NOMO-1 treated with dmso at 0.1 percent for 144 hours (cell line): Measurements from ENCODE around the gene AP1M1.

Experiments
- DNase-seq: peaks from one replicate; lab custom pipeline; 2025; ENCODE audit not compliant: unreplicated experiment; lab: John Stamatoyannopoulos, UW

AP1M1 gene

DNA sequence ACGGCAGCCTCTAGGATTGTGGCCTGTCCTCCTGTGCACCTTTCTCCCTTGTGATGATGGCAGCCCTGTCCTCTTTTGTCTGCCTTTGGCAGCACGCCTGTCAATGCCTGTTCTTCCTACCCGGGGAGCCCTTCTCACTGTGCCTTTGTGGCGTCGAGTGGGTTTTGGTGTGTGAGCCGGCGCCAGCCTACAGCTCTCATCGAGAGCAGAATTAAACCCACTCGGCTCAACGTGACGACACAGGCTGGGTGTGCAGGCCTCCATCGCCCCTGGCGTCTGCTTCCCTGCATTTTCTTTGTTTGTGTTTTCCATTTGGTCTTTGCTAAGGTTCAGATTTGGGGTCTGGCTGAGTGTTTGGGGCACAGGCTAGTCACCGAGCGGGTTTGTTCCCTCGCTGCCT lies 34.4 kb downstream of the AP1M1 start:
- no peak for DNase-seq

DNA sequence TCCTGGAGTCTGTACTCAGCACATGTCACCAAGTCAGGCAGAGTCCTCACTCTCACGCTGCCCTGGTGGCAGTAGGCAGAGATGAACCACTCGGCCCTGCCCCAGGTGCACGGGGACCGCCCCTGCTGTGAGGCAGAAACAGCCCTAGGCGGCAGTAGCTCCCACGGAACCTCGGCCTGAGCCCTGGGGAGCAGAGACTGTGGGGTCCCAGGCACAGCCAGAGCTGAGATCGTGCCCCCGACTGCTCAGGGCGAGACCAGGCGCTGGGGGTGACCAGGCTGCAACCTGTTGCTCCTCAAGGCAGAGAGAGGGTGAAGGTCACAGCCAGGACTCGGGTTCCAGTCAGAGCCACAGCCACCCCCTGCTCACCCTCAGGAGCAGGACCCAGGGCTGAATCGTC lies 34.9 kb downstream of the AP1M1 start:
- DNase-seq = no peak

DNA sequence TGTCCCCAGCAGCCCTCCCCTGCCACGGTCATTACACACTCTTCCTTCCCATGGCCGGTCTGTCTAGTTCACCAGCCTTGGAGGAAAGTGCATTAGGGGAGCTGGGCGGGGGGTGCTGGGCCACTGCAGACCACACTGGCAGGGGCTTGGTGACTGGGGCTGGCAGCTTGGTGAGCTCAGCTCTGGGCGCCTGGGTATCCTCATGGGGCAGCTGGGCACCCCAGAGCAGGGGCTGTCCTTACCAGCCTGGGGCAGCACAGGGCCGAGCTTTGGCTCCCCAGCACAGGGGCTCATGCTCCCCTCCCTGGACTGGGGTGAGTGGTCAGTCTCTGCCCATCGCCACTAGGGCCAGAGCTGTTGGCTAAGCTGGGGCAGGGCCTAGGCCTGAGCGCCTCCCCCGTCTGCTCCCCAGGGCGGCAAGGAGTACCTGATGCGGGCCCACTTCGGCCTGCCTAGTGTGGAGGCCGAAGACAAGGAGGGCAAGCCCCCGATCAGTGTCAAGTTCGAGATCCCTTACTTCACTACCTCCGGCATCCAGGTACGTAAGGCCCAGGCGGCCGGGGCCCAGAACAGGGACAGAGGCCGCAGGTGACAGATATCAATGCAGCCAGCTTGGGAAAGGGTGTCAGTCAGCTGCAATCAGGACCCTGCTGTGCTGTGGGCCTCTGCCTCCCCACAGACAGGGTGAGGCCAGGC lies 35.5 kb downstream of the AP1M1 start:
- no peak for DNase-seq

DNA sequence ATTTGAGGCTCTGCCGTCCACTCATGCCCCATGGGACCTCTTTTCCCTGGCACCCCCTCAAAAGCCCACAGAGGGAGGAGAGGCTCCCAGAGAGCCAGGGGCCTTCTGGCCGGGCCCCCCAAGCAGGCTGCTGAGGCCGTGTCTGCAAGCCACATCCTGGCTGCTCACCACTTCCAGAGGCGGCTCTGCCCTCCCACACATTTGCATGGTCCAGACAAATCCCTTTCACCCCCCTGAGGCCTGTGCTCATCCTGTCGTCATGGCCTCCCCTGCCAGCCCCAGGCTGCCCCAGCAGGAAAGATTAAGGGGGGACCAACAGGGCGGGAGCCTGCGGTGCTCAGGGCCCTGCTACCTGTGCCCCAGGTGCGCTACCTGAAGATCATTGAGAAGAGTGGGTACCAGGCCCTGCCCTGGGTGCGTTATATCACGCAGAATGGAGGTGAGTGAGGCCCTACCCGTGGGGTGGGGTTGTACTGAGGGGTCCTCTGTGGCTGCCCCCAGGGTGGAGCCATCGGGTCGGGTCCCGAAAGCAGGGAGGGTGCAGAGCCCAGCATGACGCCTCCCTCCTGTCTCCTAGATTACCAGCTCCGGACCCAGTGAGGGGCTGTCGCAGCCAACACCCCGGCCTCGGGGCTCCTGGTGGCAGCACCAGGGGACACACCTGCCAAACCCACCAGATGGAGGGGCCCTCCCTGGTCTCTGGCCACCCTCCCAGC lies 36.3 kb downstream of the AP1M1 start:
- DNase-seq = no peak

DNA sequence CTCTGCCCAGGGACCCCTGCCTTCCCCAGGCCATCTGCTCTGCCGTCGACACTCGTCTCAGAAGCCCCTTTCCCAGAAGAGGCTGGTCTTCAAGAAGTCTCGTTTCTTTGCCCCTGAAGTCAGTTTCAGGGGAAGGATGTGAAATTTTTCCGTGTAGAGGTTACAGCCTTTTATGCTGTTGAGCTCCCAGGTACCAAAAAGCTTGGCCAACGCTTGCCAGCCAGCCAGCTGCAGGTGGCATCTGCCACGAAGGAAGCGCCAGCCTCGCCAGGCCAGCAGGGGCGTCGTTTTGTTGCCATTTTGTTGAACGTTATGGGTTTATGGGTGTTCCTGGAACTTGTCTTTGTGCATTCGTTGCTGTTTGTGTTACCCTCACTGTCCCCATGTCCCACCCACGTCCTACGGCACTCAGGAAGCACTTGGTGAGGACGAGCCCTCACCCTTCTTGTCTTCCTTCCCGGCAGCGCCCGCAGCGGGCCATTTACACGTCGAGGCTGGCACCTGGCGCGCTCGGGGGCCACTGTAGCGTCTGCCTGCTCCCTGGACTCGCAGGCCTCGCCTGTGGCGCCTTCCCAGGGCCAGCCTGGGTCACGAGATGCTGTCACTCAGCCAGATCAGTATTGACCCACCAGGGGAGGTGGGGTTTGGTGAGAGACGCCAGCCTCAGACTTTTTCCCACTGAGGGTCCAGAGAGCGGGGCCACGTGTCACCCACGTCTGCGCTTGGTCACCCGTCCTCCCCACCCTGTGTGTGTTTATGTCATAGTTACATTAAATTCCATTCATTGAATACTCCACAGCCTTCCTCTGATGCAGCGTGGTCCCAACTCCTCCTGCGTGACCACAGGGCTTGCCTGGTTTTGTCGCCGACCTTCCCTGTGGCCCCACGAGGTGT lies 37.1 kb downstream of the AP1M1 start:
- DNase-seq = no peak

DNA sequence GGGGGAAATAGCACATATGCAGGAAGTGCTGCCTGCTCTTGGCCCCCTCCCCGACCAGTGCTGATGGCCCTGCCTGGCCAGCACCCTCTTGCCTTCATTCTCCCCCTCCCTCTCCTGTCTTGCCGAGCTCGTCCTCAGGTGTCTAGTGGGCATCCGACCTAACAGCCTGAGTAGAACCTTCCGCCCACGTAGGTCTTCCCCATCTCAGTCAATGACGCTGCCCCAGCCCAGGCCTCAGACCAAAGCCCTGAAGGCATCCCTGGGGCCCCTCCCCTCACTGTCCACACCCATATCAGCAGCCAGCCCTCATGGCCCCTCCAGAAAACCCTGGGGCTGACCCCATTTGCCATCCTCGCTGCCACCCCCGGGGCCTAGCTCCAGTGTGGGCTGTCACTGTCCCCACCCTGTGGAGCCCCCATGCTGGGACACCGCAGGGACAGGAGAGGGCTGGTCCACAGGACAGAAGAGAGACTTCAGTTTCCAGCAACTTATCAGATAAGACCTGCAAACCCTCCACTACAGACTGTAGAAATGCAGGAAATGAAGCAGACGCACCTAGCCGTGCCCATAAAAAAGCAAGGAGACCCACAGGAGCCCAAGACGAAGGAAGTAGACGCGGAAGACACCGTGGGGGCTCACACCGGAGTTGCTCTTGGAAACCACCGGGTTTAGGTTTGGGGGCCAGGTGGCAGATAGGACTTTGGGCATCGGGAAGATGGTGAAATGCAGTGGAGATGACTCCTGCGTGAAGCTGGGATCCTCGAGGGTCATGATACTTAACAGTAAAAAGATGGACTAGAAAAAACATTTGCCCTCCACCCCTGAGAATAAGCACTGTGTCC lies 38.3 kb downstream of the AP1M1 start:
- DNase-seq = no peak

DNA sequence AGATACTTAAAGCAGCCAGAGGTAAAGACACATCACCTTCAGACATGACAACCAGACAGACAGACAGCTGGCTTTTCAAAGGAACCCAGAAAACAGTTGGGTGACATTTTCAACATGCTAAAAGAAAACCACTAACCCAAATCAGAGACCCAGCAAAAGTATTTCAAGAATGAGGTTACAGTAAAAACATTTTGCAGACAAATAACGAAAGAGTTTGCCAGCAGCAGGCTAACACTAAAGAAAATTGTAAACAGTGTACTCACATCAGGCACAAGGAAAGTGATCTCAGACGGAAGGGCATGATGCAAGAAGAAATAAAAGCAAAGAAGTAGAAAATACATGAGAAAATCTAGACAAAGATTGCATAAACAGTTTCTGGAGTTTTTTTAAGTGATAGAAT lies 46.4 kb downstream of the AP1M1 start:
- DNase-seq = no peak

DNA sequence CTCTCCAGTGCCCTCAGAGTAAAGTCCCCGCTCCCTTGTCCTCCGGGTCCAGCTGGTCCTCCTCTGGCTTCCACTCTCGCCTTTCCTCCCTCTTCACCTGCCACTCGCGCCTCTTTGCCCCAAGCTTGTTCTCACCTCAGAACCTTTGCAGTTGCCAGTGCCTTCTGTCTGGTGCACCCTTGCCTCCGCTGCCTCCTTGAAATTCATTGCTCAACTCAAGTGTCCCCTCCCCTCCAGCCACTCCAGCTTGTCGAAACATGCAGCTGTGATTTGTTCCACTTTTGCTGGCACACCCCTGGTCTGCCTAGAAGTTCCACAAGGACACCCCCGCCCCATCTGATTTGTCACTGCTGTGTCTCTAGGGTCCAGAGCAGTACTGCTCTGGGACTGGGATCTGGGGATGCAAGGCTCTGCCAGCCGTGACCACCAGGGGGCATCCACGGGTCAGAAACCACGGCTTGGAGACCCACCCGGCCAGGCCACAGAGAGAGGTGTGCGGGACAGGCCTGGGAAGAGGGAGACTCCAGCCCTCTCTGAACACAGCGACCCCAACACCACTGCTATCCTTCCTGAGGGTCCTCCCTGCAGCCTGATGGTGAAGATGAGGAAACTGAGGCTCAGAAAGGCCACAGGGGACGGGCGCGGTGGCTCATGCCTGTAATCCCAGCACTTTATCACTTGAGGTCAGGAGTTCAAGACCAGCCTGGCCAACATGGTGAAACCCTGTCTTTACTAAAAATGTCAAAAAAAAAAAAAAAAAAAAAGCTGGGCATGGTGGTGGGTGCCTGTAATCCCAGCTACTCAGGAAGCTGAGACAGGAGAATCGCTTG lies 49.9 kb downstream of the AP1M1 start:
- DNase-seq = peak; percentile 65

DNA sequence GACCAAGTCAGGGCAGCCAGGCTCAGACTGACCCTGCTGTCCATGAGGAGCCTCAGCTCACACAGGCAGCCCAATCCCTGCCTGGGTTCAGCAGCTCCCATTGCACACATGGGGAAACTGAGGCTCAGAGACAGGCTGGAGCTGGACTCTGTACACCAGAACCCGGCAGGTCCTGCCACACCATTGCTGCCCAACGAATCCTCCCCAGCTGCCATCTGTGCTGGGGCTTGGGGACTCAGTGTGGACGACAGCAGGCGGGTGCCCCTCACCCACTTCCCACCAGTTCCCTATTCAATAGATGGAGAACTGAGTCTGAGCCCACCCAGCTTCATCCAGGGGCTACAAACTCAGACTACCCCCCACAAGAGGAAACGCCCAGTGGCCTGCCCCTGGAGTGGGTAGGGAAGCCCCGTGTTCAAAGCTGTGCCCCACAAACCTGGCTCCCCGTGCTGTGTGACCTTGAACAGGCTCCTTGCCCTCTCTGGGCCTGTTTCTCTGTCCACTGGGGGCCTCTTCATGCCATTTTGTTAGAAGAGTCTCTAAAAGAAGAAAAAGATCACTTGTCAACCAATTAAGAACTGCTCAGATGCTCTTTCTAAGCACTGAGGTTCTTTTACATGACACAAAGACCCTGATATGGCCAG lies 50.8 kb downstream of the AP1M1 start:
- DNase-seq = no peak

DNA sequence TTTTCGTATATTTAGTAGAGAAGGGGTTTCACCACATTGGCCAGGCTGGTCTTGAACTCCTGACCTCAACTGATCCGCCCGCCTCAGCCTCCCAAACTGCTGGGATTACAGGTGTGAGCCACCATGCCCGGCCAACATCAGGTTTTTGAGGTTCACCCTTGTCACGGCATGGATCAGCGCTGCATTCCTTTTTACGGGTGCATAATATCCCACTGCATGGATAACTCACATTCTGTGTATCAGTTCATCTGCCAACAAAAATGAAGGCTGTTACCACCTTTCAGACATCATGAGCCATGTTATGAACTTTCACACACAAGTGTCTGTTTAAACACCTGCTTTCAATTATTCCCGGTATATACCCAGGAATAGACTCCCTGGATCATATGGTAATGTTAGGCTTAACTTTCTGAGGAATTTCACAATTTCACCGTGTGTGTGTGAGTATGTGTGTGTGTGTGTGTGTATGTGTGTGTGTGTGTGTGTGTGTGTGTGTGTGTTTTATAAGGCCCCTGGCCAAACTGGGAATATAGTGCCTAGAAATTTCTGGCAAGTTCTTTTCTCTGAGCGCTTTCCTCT lies 52.2 kb downstream of the AP1M1 start:
- no peak for DNase-seq

DNA sequence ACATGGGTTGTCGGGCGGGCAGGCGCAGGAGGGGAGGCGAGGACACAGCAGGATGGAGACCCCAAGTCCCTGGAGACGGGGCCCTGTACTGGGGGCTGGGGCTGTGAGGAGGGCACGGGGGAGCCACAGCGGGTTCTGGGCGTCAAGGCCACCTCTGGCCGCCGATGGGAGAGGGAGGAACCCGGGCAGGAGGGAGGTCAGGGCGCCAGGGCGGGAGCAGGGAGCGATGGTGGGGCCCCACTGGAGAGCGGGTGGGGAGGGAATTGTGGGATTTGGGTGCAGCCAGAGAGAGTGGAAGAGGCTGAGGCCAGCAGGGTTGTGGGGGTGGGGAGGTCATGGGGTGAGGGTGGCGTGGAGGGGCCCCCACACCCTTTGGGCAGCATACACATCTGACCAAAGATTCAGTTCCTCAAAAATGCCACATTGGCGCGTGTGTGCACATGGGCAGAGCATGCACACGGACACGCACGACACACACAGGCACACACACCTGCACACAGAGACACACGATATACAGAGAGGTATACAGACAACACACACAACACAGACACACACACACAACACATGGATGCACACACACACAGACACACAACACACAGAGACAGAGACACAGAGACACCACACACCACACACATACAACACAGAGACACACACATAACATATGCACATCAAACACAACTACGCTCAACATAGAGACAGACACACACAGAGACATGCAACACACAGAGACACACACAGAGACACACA lies 54.9 kb downstream of the AP1M1 start:
- peak; percentile 29 for DNase-seq

DNA sequence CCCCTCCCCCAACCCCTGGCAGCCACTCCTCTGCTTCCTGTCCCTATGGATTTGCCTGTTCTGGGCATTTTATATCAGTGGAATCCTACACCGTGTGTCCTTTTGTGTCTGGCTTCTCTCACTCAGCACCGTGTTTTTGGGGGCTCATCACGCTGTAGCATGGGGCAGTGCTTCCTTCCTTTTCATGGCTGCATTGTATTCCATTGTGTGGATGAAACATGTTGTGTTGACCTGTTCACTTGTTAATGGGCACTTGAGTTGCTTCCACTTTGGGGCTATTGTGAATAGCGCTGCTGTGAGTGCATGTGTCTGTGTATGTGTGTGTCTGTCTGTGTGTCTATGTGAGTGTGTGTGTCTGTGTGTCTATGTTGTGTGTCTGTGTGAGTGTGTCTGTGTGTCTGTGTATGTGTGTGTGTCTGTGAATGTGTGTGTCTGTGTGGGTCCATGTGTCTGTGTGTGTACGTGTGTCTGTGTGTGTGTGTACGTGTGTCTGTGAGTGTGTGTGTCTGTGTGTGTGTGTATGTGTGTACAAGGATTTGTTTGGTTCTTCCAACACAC lies 57.2 kb downstream of the AP1M1 start:
- DNase-seq = no peak

DNA sequence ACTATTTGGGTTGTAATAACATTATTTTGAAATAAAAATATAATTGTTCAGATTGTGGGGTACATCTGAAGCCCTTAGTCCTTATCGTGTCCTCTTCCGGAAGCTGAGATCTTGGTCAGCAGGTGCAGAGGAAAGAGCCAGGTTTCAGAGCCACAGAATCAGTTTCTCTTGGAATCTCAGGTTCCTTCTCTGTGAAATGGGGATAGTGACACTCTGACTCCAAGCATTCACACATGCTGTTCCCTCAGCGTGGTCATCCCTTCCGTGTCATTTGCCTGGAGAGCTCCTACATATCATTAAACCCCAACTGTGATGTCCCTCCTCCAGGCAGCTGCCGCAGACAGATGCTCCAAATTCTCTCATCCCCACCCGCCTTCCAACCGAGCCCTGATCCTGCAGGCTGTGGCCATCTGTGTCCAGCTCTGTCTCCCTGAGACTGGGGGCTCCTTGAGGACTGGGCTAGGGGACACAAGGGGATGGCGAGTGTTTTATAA lies 59.8 kb downstream of the AP1M1 start:
- DNase-seq = no peak

DNA sequence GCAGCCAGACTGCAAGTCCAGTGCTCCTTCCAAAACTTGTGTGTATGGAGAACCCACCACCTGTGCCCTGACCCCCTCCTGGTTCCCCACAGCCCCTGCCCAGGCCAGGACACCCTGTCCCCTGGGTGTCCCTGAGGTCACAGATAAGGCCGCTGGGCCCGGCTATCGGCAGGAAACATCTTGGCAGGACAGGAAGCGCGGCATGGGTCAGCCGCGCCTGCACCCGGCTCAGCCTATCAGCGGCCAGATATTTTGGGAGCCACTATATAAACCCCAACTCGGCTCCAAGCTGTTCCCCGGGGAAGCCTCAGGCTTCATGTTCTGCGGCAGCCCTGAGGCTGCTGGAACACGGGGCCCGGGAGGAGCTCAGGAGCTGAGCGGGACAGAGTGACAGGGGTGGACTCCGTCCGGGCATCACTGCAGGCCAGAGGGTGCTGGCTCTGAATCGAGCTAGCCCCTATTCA lies 60.8 kb downstream of the AP1M1 start:
- no peak for DNase-seq

DNA sequence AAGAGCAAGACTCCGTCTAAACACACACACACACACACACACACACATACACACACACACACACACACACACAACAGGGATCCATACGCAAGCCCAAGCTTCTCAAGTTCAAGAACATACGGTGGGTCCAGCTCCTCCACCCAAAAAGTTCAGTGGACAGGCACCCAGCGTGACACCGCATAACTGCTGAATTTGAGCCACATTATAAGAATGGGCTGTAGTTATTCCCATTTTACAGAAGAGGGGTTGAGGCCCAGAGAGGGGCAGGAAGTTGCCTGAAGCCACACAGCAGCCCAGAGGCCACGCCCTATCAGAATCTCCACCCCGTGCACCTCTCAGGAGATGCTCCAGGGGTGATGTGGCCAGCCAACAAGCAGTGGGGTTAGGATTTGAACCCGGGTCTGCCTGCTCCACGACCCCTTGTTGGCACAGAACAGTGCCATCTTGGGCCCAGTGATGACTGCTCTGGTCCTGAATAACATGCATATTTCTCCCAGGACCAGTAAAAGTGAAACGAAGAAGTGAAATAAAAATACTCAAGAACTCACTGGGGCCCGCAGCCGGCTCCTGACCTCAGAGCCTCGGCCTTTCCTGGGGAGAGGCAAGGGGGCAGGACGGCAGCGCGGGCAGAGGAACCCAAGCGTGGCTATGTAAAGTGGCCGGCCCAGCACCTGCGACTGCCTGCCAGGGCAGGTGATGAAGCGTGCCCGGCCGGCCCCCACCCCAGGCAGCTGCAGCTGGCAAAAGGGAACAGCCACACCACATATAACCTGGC lies 61.9 kb downstream of the AP1M1 start:
- no peak for DNase-seq

DNA sequence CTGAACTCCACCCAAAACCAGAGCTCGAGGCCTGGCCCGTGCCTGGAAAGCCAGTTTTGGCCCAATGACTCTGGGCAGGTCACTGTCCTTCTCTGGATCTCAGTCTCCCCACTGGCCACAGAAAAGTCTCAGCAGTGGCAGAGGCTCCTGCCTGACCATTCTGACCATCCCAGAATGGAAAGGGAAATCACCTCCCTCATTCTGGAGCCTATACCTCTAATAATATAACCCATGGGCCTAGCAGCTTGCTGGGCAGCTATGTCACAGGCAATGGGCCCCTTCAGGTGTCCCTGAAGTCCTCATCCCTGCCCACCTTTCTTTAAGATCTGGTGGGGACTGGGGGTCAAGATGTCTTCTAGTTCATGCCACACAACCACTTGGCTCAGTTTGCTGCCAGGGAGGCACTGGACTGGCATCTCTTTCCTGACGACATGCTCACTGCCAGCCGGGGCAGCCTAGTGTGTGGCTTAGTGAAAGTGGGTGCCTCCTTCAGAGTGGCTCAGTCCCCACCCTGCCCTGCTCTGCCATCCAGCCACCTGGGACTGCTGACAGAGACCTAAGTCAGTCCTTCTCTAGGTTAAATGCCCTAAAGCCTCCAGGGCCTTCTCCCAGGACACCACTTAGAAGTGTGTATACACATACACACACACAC lies 62.6 kb downstream of the AP1M1 start:
- no peak for DNase-seq

DNA sequence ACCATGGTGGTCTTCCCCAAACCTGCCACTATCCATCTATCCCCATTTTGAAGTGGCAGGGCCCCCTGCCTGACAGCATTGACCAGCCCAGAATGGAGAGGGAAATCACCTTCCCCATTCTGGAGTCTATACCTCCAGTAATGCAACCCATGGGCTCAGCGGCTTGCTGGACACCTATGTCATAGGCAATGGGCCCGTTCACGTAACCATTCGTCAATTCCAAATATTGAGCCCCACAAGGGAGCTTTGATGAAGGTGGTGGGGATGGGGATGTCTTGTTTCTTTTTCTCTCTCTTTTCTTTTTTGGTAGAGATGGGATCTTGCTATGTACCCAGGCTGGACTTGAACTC lies 63.1 kb downstream of the AP1M1 start:
- DNase-seq = no peak
